ENCODE results near the gene RUFY4.
A peak's percentile ranks its signal among the peaks of the same experiment; 100 is the strongest.

RUFY4 gene

GRCh38 chr2:218072478-218073024 is 3.5 kb downstream of the RUFY4 start:
- H3K9me3 ChIP-seq (ENCODE audit: insufficient read depth, low read length, severe bottlenecking) = no peaks in the 10 kb centered on the region
- ATAC-seq (ENCODE audit: insufficient read depth, low read depth) = no peak
- H3K36me3 ChIP-seq (ENCODE audit: insufficient read depth, low read length) = no peaks in the 10 kb centered on the region
- H3K9ac ChIP-seq (ENCODE audit: low read depth, low read length) = no peak overlapping the region
- H4K20me1 ChIP-seq (ENCODE audit: insufficient read depth, low read length) = peaks cover 3% of the 10 kb centered on the region
- DNase-seq = no peak
- H3K4me3 ChIP-seq (ENCODE audit: low read depth in 1 of 2, low read length in 2 of 2) = no peak overlapping the region
- TF ChIP-seq EZH2 (IDR thresholded peaks at IDR 0.05; ENCODE audit: borderline replicate concordance, low read depth, low read length, severe bottlenecking) (no peak), CTCF (IDR thresholded peaks at IDR 0.05; ENCODE audit: borderline replicate concordance, extremely low read depth, low read length, poor library complexity, severe bottlenecking) (no peak)
- H3K4me1 ChIP-seq (ENCODE audit: insufficient read depth, low read length) = peaks cover 4% of the 10 kb centered on the region
- no peak overlapping the region for H2AFZ ChIP-seq (ENCODE audit: low read depth, low read length)
- H3K27ac ChIP-seq (ENCODE audit: low read length) = no peak overlapping the region
- no peaks in the 10 kb centered on the region for H3K79me2 ChIP-seq (ENCODE audit: insufficient read depth, low read length)
- H3K4me2 ChIP-seq (ENCODE audit: insufficient read depth, low read length) = no peak overlapping the region
- H3K27me3 ChIP-seq (ENCODE audit: insufficient read depth, low read length, poor library complexity) = no peaks in the 10 kb centered on the region

DNA sequence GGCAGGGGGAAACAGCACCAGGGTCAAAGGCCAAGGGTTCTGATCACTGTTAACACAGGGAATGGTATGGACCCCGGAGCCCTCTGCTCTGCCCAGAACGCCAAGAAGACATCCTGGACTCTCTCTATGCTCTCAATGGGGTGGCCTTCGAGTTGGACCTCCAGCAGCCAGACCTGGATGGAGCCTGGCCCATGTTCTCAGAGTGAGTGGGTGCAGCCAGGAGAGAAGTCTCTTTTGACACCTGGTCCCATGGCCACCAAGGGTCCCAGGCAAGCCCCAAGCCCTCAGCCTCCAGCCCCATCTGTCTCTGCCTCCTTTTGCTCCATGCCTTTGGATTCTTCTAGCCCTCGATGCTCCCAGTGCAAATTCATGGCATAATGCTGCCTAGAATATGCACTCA is 4.1 kb downstream of the RUFY4 start:
- TF ChIP-seq EZH2 (IDR thresholded peaks at IDR 0.05; ENCODE audit: borderline replicate concordance, low read depth, low read length, severe bottlenecking) (no peak), CTCF (IDR thresholded peaks at IDR 0.05; ENCODE audit: borderline replicate concordance, extremely low read depth, low read length, poor library complexity, severe bottlenecking) (no peak)
- H4K20me1 ChIP-seq (ENCODE audit: insufficient read depth, low read length) = peaks cover 3% of the 10 kb centered on the region
- ATAC-seq (ENCODE audit: insufficient read depth, low read depth) (no peak), DNase-seq (no peak)
- H3K27ac ChIP-seq (ENCODE audit: low read length) = no peak overlapping the region
- H3K4me2 ChIP-seq (ENCODE audit: insufficient read depth, low read length) = no peak overlapping the region
- no peaks in the 10 kb centered on the region for H3K36me3 ChIP-seq (ENCODE audit: insufficient read depth, low read length)
- no peak overlapping the region for H3K9ac ChIP-seq (ENCODE audit: low read depth, low read length)
- H3K4me3 ChIP-seq (ENCODE audit: low read depth in 1 of 2, low read length in 2 of 2) = no peak overlapping the region
- no peaks in the 10 kb centered on the region for H3K9me3 ChIP-seq (ENCODE audit: insufficient read depth, low read length, severe bottlenecking)
- no peaks in the 10 kb centered on the region for H3K79me2 ChIP-seq (ENCODE audit: insufficient read depth, low read length)
- peaks cover 4% of the 10 kb centered on the region for H3K4me1 ChIP-seq (ENCODE audit: insufficient read depth, low read length)
- H3K27me3 ChIP-seq (ENCODE audit: insufficient read depth, low read length, poor library complexity) = no peaks in the 10 kb centered on the region
- no peak overlapping the region for H2AFZ ChIP-seq (ENCODE audit: low read depth, low read length)

GRCh38 chr2:218074031-218074430 is 5.0 kb downstream of the RUFY4 start:
- peak; percentile 75 for ATAC-seq (ENCODE audit: insufficient read depth, low read depth)
- no peak overlapping the region for H3K4me3 ChIP-seq (ENCODE audit: low read depth in 1 of 2, low read length in 2 of 2)
- no peaks in the 10 kb centered on the region for H3K36me3 ChIP-seq (ENCODE audit: insufficient read depth, low read length)
- no peak overlapping the region for H2AFZ ChIP-seq (ENCODE audit: low read depth, low read length)
- no peak overlapping the region for H3K27ac ChIP-seq (ENCODE audit: low read length)
- H3K9me3 ChIP-seq (ENCODE audit: insufficient read depth, low read length, severe bottlenecking) = no peaks in the 10 kb centered on the region
- DNase-seq = peak; percentile 36
- H3K4me2 ChIP-seq (ENCODE audit: insufficient read depth, low read length) = no peak overlapping the region
- H3K79me2 ChIP-seq (ENCODE audit: insufficient read depth, low read length) = no peaks in the 10 kb centered on the region
- no peaks in the 10 kb centered on the region for H3K4me1 ChIP-seq (ENCODE audit: insufficient read depth, low read length)
- peak; percentile 65 for TF ChIP-seq CTCF (IDR thresholded peaks at IDR 0.05; ENCODE audit: borderline replicate concordance, extremely low read depth, low read length, poor library complexity, severe bottlenecking)
- no peak for TF ChIP-seq EZH2 (IDR thresholded peaks at IDR 0.05; ENCODE audit: borderline replicate concordance, low read depth, low read length, severe bottlenecking)
- no peaks in the 10 kb centered on the region for H4K20me1 ChIP-seq (ENCODE audit: insufficient read depth, low read length)
- no peaks in the 10 kb centered on the region for H3K27me3 ChIP-seq (ENCODE audit: insufficient read depth, low read length, poor library complexity)
- H3K9ac ChIP-seq (ENCODE audit: low read depth, low read length) = no peak overlapping the region

Measured in DND-41 (cell line).